Measurements from ENCODE around the gene IDH3A. TPM values are rescaled to one million over a fixed set of nuclear protein-coding genes. Genes with fewer than 3 reads are reported as not detected.

IDH3A gene
- total RNA-seq, 1 donor from 2014 or later, result 85.7 TPM

- peak; percentile 83 for DNase-seq (ENCODE audit: low spot score)
These were observed 67.3 kb downstream of the IDH3A start for GRCh38 chr15:78216276-78217104.

- no peak for DNase-seq (ENCODE audit: low spot score)
These were observed 71.6 kb downstream of the IDH3A start for GRCh38 chr15:78220713-78221112.

Other genes with a start within 250 kb of the IDH3A start
- gene TBC1D2B, start 71.7 kb upstream of the IDH3A start, total RNA-seq, result 103 TPM
- not detected for gene SH2D7, start 56.8 kb upstream of the IDH3A start, total RNA-seq
- gene CIB2, start 17.9 kb upstream of the IDH3A start, total RNA-seq, result 15.9 TPM
- 1.6 TPM for gene ACSBG1, start 85.2 kb downstream of the IDH3A start, total RNA-seq
- 78.0 TPM for gene DNAJA4, start 115.2 kb downstream of the IDH3A start, total RNA-seq
- 55.7 TPM for gene SKIC8, start 150.2 kb downstream of the IDH3A start, total RNA-seq
- gene CRABP1, start 191.0 kb downstream of the IDH3A start, total RNA-seq, result not detected

All from ureter (tissue), 1 donor.